ENCODE data around the gene FHL1.

FHL1 gene

DNA sequence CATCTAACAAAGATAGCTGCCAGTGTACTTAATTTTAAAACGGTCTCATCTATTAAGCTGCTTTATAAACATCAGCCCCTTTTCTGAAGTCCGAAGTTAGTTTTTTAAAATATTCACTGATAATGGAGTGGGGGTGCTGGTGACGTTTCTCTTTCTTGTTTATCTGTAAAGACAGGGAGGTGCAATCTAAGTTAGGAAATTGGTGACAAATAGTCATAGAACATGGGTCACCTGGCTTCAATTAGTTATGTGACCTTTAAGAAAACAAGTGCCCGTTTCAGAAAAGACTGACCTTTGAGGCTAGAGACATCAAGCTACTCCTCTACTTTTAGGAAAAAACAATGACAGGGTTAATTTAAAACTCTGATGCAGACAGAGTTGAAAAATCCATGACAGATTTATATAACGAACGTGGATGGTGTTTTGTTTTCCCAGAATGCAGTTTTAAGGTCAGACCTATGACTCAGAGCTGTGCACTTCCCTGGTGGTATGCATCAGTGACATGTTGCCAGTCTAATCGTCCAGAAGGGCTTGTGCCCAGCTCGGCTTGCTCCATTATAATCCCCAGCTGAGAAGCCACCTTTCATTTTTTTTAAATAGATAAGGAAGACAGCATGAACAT is 38.2 kb downstream of the FHL1 start:
- Histone ChIP-seq H3K9ac (no peak overlapping the region), H4K20me1 (peaks cover 0 to 7% (median 0%) of the 10 kb centered on the region in 11 experiments; a peak in 2 of 22 replicates), H3K4me1 (peaks cover 12 to 42% (median 25%) of the 10 kb centered on the region in 10 experiments), H3K36me3 (no peaks in the 10 kb centered on the region), H3K4me2 (peak overlapping the region in 10 of 11 experiments; percentile 0 to 38 (median 17); a peak in 11 of 22 replicates), H3K9me3 (replicated peaks in 1 of 11) (no peaks in the 10 kb centered on the region), H3K4me3 (no peak overlapping the region), H3K27ac (no peak overlapping the region), H3K27me3 (peaks cover 75 to 100% (median 96%) of the 10 kb centered on the region in 11 experiments)
- TF ChIP-seq Cebpa-rat (IDR thresholded peaks at IDR 0.05): no peak

GRCh38 chrX:136186023-136186413 is 38.7 kb downstream of the FHL1 start:
- Histone ChIP-seq H3K9me3 (replicated peaks in 1 of 11) (no peaks in the 10 kb centered on the region), H4K20me1 (peaks cover 0 to 7% (median 0%) of the 10 kb centered on the region in 11 experiments; a peak in 2 of 22 replicates), H3K27ac (0 out of 22 replicates have a peak overlapping the region, but pooled peaks of 1 of the 11 experiments have one; percentile 17), H3K36me3 (no peaks in the 10 kb centered on the region), H3K4me2 (peak overlapping the region in 10 of 11 experiments; percentile 0 to 38 (median 17); a peak in 10 of 22 replicates), H3K27me3 (peaks cover 75 to 100% (median 96%) of the 10 kb centered on the region in 11 experiments), H3K4me3 (no peak overlapping the region), H3K4me1 (peaks cover 17 to 47% (median 30%) of the 10 kb centered on the region in 10 experiments), H3K9ac (no peak overlapping the region)
- no peak for TF ChIP-seq Cebpa-rat (IDR thresholded peaks at IDR 0.05)

DNA sequence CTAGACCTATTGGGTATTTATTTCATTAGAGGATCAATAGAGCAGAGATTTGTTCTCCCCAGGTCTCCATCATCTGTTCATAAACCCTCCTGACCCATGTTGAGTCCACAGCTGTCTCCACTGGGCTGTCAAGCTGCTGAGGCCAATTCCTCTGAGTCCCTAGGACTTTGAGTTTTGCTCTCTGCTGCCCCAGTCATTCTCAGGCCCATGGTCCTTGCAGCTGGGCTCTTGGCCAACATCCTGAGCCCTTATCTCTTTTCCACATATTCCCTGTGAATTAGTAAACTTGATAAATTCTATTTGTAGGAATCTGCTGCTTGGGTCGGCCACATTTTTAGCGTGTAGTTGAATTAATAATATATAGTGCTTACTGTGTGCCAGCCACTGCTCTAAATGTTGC is 41.9 kb downstream of the FHL1 start:
- Histone ChIP-seq H3K27me3 (peaks cover 78 to 100% (median 96%) of the 10 kb centered on the region in 11 experiments), H3K9me3 (replicated peaks in 1 of 11) (no peaks in the 10 kb centered on the region), H4K20me1 (peaks cover 0 to 7% (median 0%) of the 10 kb centered on the region in 11 experiments; a peak in 1 of 22 replicates), H3K36me3 (no peaks in the 10 kb centered on the region), H3K4me1 (peaks cover 49 to 68% (median 57%) of the 10 kb centered on the region in 10 experiments), H3K4me2 (peak overlapping the region in 1 of 11 experiments; percentile 67; a peak in 1 of 22 replicates), H3K4me3 (no peak overlapping the region), H3K27ac (no peak overlapping the region; a peak in 1 of 22 replicates), H3K9ac (no peak overlapping the region)
- TF ChIP-seq Cebpa-rat (IDR thresholded peaks at IDR 0.05): no peak

GRCh38 chrX:136190038-136190713 is 42.8 kb downstream of the FHL1 start:
- peak overlapping the region in 7 of 11 experiments; percentile 15 to 63 (median 49); a peak in 7 of 22 replicates for H3K9ac ChIP-seq
- peaks cover 84 to 100% (median 96%) of the 10 kb centered on the region in 11 experiments for H3K27me3 ChIP-seq
- H3K4me2 ChIP-seq: peak overlapping the region in 10 of 11 experiments; percentile 47 to 80 (median 69); a peak in 17 of 22 replicates
- no peak for TF ChIP-seq Cebpa-rat (IDR thresholded peaks at IDR 0.05)
- peak overlapping the region in 10 of 11 experiments; percentile 33 to 77 (median 74); a peak in 17 of 22 replicates for H3K27ac ChIP-seq
- no peak overlapping the region for H3K4me3 ChIP-seq
- H4K20me1 ChIP-seq: peaks cover 0 to 7% (median 0%) of the 10 kb centered on the region in 11 experiments; a peak in 1 of 22 replicates
- H3K4me1 ChIP-seq: peaks cover 51 to 75% (median 61%) of the 10 kb centered on the region in 10 experiments
- H3K9me3 ChIP-seq (replicated peaks in 1 of 11): no peaks in the 10 kb centered on the region
- H3K36me3 ChIP-seq: no peaks in the 10 kb centered on the region

DNA sequence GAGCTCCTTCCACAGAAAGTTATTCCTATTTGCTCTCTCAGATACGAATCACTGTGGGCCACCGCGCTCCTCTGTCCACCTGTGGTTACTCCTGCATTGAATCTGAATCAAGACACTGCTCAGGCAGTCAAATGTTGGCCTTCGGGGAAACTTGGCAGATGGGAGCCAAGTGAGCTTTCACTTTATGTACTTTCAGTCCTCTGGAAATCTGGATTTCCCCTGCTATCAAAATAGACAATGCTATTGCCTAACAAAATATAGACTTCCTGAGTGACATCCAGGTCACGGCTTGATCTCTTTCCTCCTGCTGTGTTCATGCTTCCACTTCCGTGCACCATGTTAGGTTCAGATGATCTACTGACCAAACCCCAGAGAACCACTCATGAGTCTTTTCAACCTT is 43.8 kb downstream of the FHL1 start:
- H3K4me2 ChIP-seq: peak overlapping the region; percentile 43 to 80 (median 68); a peak in 20 of 22 replicates
- peaks cover 0 to 1% (median 0%) of the 10 kb centered on the region in 11 experiments; a peak in 1 of 22 replicates for H4K20me1 ChIP-seq
- peak overlapping the region in 7 of 11 experiments; percentile 15 to 63 (median 49); a peak in 8 of 22 replicates for H3K9ac ChIP-seq
- TF ChIP-seq Cebpa-rat (IDR thresholded peaks at IDR 0.05): peak in 1 of 11 experiments; percentile 31; a peak in 2 of 22 replicates
- H3K27me3 ChIP-seq: peaks cover 84 to 100% (median 96%) of the 10 kb centered on the region in 11 experiments
- peak overlapping the region in 10 of 11 experiments; percentile 33 to 77 (median 74); a peak in 19 of 22 replicates for H3K27ac ChIP-seq
- no peaks in the 10 kb centered on the region for H3K9me3 ChIP-seq (replicated peaks in 1 of 11)
- no peaks in the 10 kb centered on the region for H3K36me3 ChIP-seq
- peaks cover 46 to 74% (median 55%) of the 10 kb centered on the region in 10 experiments for H3K4me1 ChIP-seq
- peak overlapping the region in 2 of 10 experiments; percentile 12 to 29; a peak in 1 of 20 replicates for H3K4me3 ChIP-seq

DNA sequence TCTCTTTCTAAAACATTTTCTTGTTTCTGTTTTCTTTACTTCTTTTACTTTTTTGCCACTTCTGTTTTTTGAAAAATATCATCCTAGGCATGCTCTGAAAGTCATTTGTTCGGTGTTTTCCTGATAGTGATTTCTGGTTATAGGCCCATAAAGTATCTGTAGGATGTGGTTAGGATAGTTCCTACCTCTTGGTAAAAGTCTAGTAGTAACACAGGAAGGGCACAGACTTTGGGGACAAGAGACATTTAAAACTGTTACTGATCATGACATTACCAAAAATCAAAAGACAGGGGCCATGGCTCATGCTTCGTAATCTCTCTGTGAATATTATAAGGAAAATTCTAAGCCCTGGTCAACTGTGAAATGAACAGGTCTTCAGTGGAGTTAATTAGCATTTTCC is 44.8 kb downstream of the FHL1 start:
- peak overlapping the region in 8 of 11 experiments; percentile 15 to 64 (median 45); a peak in 7 of 22 replicates for H3K9ac ChIP-seq
- H3K27me3 ChIP-seq: peaks cover 89 to 100% (median 99%) of the 10 kb centered on the region in 11 experiments
- no peaks in the 10 kb centered on the region for H3K36me3 ChIP-seq
- peak overlapping the region in 10 of 11 experiments; percentile 21 to 77 (median 74); a peak in 19 of 22 replicates for H3K27ac ChIP-seq
- no peak for TF ChIP-seq Cebpa-rat (IDR thresholded peaks at IDR 0.05)
- no peaks in the 10 kb centered on the region for H3K9me3 ChIP-seq (replicated peaks in 1 of 11)
- H4K20me1 ChIP-seq: no peaks in the 10 kb centered on the region
- peak overlapping the region; percentile 47 to 80 (median 68); a peak in 19 of 22 replicates for H3K4me2 ChIP-seq
- no peak overlapping the region for H3K4me3 ChIP-seq
- H3K4me1 ChIP-seq: peaks cover 44 to 82% (median 62%) of the 10 kb centered on the region in 10 experiments

DNA sequence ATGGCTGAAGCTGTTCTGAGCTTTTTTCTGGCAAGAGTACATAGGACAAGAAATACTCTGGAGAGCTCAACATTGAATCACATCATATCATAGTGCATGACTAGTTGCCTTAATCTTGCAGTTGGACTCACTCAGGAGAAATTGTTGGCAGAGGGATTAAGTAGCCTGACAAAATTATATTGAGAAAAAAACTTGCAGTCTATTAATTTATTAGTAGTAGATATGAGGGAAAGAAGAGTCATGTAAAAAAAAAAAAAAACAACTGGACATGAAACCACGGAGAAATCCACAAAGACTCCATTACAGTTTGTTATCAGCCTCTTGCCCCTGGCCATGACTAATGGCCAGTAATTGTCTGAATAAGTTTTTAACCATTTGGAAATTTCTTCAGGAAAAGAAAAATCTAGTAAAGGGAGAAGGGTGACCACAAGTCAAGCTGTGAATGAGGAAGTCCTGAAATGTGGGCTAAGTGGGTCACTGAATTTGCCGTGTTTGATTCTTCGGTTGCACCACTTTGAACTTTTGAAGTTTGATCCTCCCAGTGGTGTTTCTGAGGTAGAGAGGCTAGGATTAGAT is 45.6 kb downstream of the FHL1 start:
- Histone ChIP-seq H3K9ac (peak overlapping the region in 10 of 11 experiments; percentile 9 to 64 (median 44); a peak in 15 of 22 replicates), H3K4me1 (peaks cover 49 to 90% (median 68%) of the 10 kb centered on the region in 10 experiments), H3K27ac (peak overlapping the region in 10 of 11 experiments; percentile 21 to 77 (median 74); a peak in 18 of 22 replicates), H3K9me3 (replicated peaks in 1 of 11) (no peaks in the 10 kb centered on the region), H4K20me1 (no peaks in the 10 kb centered on the region), H3K36me3 (no peaks in the 10 kb centered on the region), H3K27me3 (peaks cover 94 to 100% (median 100%) of the 10 kb centered on the region in 11 experiments), H3K4me2 (peak overlapping the region; percentile 47 to 80 (median 68)), H3K4me3 (peak overlapping the region in 6 of 10 experiments; percentile 3 to 49 (median 28); a peak in 7 of 20 replicates)
- no peak for TF ChIP-seq Cebpa-rat (IDR thresholded peaks at IDR 0.05)

GRCh38 chrX:136193771-136194170 is 46.4 kb downstream of the FHL1 start:
- Histone ChIP-seq H3K36me3 (no peaks in the 10 kb centered on the region), H3K27me3 (peaks cover 94 to 100% (median 100%) of the 10 kb centered on the region in 11 experiments), H3K4me2 (peak overlapping the region; percentile 47 to 80 (median 68)), H3K9me3 (replicated peaks in 1 of 11) (no peaks in the 10 kb centered on the region), H3K4me3 (peak overlapping the region in 7 of 10 experiments; percentile 3 to 49 (median 18); a peak in 9 of 20 replicates), H3K27ac (peak overlapping the region in 10 of 11 experiments; percentile 21 to 77 (median 74); a peak in 17 of 22 replicates), H3K4me1 (peaks cover 49 to 95% (median 68%) of the 10 kb centered on the region in 10 experiments), H3K9ac (peak overlapping the region in 8 of 11 experiments; percentile 6 to 64 (median 50); a peak in 12 of 22 replicates), H4K20me1 (no peaks in the 10 kb centered on the region)
- TF ChIP-seq Cebpa-rat (IDR thresholded peaks at IDR 0.05): no peak
